HG03439 (cell line): ENCODE measurements around the gene THSD8.
A peak's percentile ranks its signal among the peaks of the same experiment; 100 is the strongest.

Experiments
- ATAC-seq: cut with Tn5 transposase; IDR thresholded peaks from one replicate; pipeline ENCODE4 v1.9.1; 2021; ENCODE audit warnings: mild to moderate bottlenecking, moderate library complexity; ENCODE audit not compliant: unreplicated experiment

The THSD8 gene

GRCh38 chr19:12779162-12779993, 22.5 kb upstream of the THSD8 start:
- ATAC-seq, result no peak

GRCh38 chr19:12782174-12782423, 19.8 kb upstream of the THSD8 start:
- ATAC-seq, result no peak

GRCh38 chr19:12782424-12783290, 19.2 kb upstream of the THSD8 start:
- peak; percentile 37 for ATAC-seq

- no peak for ATAC-seq
Observed at GRCh38 chr19:12783291-12783848, 18.5 kb upstream of the THSD8 start.

DNA sequence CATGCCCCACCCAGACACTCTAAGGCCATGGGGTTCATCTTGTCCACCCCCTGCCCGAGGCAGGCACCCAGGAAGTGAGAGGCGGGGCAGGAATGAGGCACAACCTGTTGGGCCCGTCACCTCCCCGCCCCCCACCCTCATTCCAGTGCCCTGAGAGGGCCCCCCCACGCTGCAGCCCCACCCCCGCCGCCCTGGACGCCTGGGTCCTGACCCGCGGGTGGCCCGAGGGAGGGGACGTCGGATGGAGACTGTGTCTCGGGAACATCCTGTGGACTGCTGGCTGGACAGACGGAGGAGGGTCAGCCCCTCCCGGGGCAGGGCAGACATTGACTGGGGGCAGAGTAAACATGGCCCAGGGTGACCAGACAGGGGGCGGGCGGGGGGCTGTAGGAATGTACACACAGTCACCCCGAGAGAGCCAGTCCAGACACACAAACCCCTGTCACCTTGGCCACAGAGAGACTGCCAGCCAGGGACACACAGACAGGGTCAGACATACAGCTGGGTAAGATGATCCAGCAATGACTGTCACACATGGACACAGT, 17.9 kb upstream of the THSD8 start:
- no peak for ATAC-seq

- ATAC-seq, result no peak
Observed at GRCh38 chr19:12784394-12784870, 17.4 kb upstream of the THSD8 start.

- ATAC-seq, result no peak
Observed at GRCh38 chr19:12784871-12785430, 16.9 kb upstream of the THSD8 start.

- ATAC-seq, result no peak
Observed at GRCh38 chr19:12785431-12786031, 16.3 kb upstream of the THSD8 start.

GRCh38 chr19:12786141-12786870, 15.6 kb upstream of the THSD8 start:
- no peak for ATAC-seq

- ATAC-seq, result no peak
Observed at GRCh38 chr19:12786952-12787351, 14.9 kb upstream of the THSD8 start.

- ATAC-seq, result no peak
Observed at GRCh38 chr19:12787458-12787857, 14.4 kb upstream of the THSD8 start.

DNA sequence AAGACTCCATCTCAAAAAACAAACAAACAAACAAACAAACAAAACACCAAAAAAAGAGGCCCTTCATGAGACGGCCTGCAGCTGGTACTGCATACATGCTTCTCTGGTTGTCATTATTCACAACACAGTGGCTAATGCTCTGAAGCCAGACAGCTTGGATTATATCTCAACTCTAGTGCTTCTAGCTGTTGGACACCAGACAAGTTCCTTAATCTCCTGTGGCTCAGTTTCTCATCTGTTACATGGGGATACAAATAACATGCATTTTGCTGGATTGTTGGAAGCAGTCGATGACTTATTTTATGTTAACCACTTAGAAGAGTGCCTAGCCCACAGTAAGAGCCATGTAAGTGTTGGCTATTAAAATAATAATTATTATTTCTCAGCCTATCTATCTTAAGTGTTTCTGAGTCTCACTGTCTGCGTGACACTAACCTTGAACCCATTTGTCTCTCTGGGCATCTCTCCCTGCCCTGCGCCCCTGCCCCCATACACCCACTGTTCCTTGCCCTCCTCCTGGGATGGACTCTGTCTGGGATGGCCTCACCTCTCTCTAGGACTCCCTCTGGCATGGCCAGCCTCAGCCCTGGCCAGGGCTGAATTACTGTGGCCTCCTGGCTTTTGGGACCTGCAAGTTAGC, 13.7 kb upstream of the THSD8 start:
- ATAC-seq, result no peak

GRCh38 chr19:12788682-12789097, 13.2 kb upstream of the THSD8 start:
- ATAC-seq, result no peak

GRCh38 chr19:12789098-12789903, 12.6 kb upstream of the THSD8 start:
- ATAC-seq, result no peak

- peak; percentile 37 for ATAC-seq
Observed at GRCh38 chr19:12789904-12790619, 11.8 kb upstream of the THSD8 start.

- ATAC-seq, result no peak
Observed at GRCh38 chr19:12790628-12791344, 11.1 kb upstream of the THSD8 start.

DNA sequence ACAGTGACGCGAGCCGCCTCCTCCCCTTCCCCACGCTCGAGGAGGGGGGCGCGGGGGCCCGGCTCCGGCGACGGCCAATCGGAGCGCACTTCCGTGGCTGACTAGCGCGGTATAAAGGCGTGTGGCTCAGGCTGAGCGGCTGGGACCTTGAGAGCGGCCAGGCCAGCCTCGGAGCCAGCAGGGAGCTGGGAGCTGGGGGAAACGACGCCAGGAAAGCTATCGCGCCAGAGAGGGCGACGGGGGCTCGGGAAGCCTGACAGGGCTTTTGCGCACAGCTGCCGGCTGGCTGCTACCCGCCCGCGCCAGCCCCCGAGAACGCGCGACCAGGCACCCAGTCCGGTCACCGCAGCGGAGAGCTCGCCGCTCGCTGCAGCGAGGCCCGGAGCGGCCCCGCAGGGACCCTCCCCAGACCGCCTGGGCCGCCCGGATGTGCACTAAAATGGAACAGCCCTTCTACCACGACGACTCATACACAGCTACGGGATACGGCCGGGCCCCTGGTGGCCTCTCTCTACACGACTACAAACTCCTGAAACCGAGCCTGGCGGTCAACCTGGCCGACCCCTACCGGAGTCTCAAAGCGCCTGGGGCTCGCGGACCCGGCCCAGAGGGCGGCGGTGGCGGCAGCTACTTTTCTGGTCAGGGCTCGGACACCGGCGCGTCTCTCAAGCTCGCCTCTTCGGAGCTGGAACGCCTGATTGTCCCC, 10.4 kb upstream of the THSD8 start, which contains the start of gene JUNB:
Gene JUNB, plus strand, starts transcription at position 142 of the 706 bp plus-strand sequence. Its CDS starts 286 bp downstream, at position 428.
- peak; percentile 32 for ATAC-seq
